Nephron progenitor cell (in vitro differentiated cells): ENCODE results near the gene SLCO2A1.
A peak's percentile ranks its signal among the peaks of the same experiment; 100 is the strongest.

Source experiments
- DNase-seq: peaks from one replicate; pipeline ENCODE4 v3.0.0; 2021
- H3K27ac Mint-ChIP-seq: 2 replicates; pipeline ENCODE4 v1.8.0; 2021; ENCODE audit warnings: mild to moderate bottlenecking, moderate library complexity, mixed read lengths
- H3K27me3 Mint-ChIP-seq: 2 replicates; pipeline ENCODE4 v1.8.0; 2021; ENCODE audit warnings: mild to moderate bottlenecking, low read depth, mixed read lengths; ENCODE audit not compliant: poor library complexity
- H3K36me3 Mint-ChIP-seq: 2 replicates; pipeline ENCODE4 v1.8.0; 2021; ENCODE audit warnings: low read depth, mixed read lengths
- H3K4me1 Mint-ChIP-seq: 2 replicates; pipeline ENCODE4 v1.8.0; 2021; ENCODE audit warnings: mixed read lengths
- H3K4me3 Mint-ChIP-seq: 2 replicates; pipeline ENCODE4 v1.8.0; 2021; ENCODE audit warnings: mild to moderate bottlenecking, moderate library complexity, mixed read lengths
- H3K9me3 Mint-ChIP-seq: 2 replicates; pipeline ENCODE4 v1.8.0; 2021; ENCODE audit warnings: mild to moderate bottlenecking, moderate library complexity, mixed read lengths
- CTCF ChIP-seq: fragments of 200-600 bp; sonication (generic); IDR thresholded peaks from 2 replicates; pipeline ENCODE4 v1.5.0; 2021; ENCODE audit warnings: antibody characterized with exemption

Gene SLCO2A1

GRCh38 chr3:133955892-133956291, 73.8 kb downstream of the SLCO2A1 start:
- Mint-ChIP-seq H3K9me3 (no peaks in the 10 kb centered on the region), H3K4me1 (peaks cover 20% of the 10 kb centered on the region), H3K27ac (no peak overlapping the region), H3K4me3 (no peak overlapping the region), H3K27me3 (no peaks in the 10 kb centered on the region), H3K36me3 (peaks cover 35% of the 10 kb centered on the region)
- TF ChIP-seq CTCF, result no peak
- no peak for DNase-seq

- Mint-ChIP-seq H3K4me3 (no peak overlapping the region), H3K4me1 (peaks cover 20% of the 10 kb centered on the region), H3K36me3 (peaks cover 36% of the 10 kb centered on the region), H3K27me3 (no peaks in the 10 kb centered on the region), H3K27ac (no peak overlapping the region), H3K9me3 (no peaks in the 10 kb centered on the region)
- no peak for TF ChIP-seq CTCF
- DNase-seq, result no peak
These were observed 74.9 kb downstream of the SLCO2A1 start for GRCh38 chr3:133954717-133955360.

DNA sequence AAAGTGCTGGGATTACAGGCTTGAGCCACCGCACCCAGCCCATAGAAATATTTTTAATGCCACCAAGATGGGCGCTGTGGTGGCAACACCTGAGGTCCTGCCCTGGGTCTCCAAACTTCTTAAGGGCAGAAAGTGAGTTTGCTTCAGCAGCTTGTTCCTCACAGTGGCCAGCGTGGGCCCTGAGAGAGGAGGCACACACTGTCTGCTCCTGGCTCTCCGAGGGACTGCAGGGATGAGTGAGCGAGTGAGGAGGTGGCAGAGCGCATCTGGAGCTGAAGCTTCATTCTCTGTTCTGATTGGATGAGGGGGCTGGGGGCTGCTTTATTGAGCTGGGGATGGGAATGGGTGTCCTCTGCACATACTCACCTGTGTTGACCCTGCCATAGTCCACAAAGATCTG, 76.4 kb downstream of the SLCO2A1 start:
- Mint-ChIP-seq H3K4me3 (no peak overlapping the region), H3K4me1 (peaks cover 24% of the 10 kb centered on the region), H3K27me3 (no peaks in the 10 kb centered on the region), H3K27ac (peak overlapping the region; percentile 66), H3K36me3 (peaks cover 28% of the 10 kb centered on the region), H3K9me3 (no peaks in the 10 kb centered on the region)
- DNase-seq, result no peak
- TF ChIP-seq CTCF, result no peak

GRCh38 chr3:133949438-133949837, 80.3 kb downstream of the SLCO2A1 start:
- Mint-ChIP-seq H3K27me3 (peaks cover 4% of the 10 kb centered on the region), H3K9me3 (no peaks in the 10 kb centered on the region), H3K36me3 (peaks cover 40% of the 10 kb centered on the region), H3K4me1 (peaks cover 31% of the 10 kb centered on the region), H3K27ac (no peak overlapping the region), H3K4me3 (no peak overlapping the region)
- TF ChIP-seq CTCF, result no peak
- no peak for DNase-seq

DNA sequence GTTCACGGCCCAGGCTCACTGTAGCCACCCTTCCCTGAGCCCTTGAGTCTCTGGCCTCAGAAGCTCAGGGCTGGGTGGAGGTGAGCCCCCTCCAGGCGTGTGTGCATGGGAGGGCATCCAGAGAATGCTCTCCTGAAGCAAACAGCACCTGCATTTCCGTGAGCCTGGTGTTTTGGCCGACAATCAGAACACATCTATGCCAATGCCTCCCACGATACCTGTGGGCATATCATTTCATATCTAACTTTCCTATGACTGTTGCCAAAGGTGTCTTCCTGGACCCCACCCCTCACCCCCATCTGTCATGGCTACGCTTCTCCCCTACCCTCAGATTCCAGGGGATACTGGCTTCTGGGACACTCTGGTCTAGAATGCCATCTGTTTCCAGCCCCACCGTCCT, 80.7 kb downstream of the SLCO2A1 start:
- DNase-seq, result no peak
- Mint-ChIP-seq H3K27ac (no peak overlapping the region), H3K4me1 (peaks cover 34% of the 10 kb centered on the region), H3K9me3 (no peaks in the 10 kb centered on the region), H3K27me3 (peaks cover 4% of the 10 kb centered on the region), H3K4me3 (no peak overlapping the region), H3K36me3 (peaks cover 42% of the 10 kb centered on the region)
- no peak for TF ChIP-seq CTCF

- Mint-ChIP-seq H3K4me3 (no peak overlapping the region), H3K4me1 (peaks cover 32% of the 10 kb centered on the region), H3K36me3 (peaks cover 39% of the 10 kb centered on the region), H3K27me3 (peaks cover 4% of the 10 kb centered on the region), H3K27ac (no peak overlapping the region), H3K9me3 (no peaks in the 10 kb centered on the region)
- no peak for DNase-seq
- TF ChIP-seq CTCF, result no peak
These were observed 81.5 kb downstream of the SLCO2A1 start for GRCh38 chr3:133948131-133948810.
